Esophagus mucosa (tissue), 1 donor: ENCODE data around the gene PSMD9. TPM values are rescaled to one million over a fixed set of nuclear protein-coding genes. Genes with fewer than 3 reads are reported as not detected.

Source experiments
- ATAC-seq: fragments of 200-7000 bp; cut with Tn5 transposase; one replicate; pipeline ENCODE4 v1.9.1; 2020
- total RNA-seq: library from RNA; stranded (reverse); gene quantifications from one replicate; pipeline ENCODE4 v1.2.4, GENCODE V29; 2023
- donor health status: DM: yes; HTN: yes; CAD: no.

The PSMD9 gene
- total RNA-seq, 1 donor from 2014 or later, result 48.7 TPM

DNA sequence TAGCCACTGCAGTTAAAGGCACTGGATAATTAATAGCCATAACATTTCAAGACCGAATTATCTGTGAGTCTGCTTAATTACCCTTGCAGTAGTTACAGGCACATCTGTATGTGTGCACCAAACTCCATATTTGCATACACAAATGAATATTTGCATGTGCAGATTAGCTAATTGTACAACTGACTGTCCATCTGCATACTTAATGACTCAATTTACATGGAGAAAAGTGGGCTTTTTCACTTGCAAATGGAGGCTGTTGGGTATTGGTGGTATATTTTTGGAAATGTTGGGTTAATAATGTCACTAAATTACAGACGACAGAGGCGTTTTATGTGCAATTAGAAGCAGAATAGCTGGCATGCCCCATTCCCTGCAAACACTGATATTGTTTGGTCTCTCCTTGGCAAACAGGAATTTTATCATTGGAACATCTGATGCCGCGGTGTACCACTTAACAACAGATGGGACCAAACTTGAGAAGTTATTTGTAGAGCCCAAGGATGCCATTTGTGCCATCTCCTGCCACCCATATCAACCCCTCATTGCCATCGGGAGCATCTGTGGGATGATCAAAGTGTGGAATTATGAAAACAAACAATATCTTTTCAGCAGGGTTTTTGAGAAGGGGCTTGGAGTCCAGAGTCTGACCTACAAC is 69.4 kb downstream of the PSMD9 start:
- ATAC-seq, result no peak

DNA sequence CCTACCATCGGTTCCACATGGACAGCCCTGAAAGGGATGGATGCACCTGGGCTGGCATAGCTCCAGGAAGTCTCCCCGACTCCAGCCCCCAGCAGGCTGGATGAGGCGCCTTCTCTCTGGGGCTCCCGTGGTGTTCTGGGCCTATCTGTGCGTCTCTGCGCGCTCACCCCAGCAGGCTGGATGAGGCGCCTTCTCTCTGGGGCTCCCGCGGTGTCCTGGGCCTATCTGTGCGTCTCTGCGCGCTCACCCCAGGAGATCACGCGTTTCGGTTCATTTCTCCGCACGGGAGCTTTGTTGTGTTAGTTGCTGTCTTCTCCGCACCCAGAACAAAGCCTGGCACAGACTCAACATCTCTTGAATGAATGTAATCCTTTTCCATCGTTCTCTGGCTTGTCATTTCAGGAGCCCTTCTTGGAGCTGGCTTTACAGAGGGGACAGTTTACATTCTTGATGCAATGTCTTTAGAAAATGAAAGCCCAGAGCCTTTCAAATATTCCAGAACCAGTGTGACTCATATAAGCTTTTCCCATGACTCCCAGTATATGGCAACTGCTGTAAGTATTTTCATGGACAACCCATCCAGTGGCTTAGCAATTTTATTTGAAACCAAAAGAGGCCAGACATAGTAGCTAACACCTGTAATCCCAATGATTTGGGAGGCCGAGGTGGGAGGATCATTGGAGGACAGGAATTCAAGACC is 70.1 kb downstream of the PSMD9 start:
- peak; percentile 37 for ATAC-seq

DNA sequence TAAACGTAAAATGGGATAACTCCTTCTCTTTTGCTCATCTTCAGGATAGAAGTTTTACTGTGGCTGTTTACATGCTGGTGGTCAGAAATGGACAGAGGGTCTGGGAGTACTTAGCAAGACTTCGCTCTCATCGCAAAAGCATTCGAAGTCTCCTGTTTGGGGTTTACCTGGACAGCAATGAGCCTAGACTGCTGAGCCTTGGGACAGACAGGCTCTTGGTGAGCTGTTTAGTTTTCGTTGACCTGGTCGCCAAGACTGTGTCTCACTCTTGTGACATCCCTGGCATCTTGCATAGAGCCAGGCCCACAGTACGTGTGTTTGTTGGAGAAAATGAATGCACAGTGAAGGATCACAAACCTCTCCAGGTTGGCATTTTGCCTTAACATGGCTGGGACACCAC is 72.0 kb downstream of the PSMD9 start:
- ATAC-seq, result no peak

- no peak for ATAC-seq
These were observed 72.7 kb downstream of the PSMD9 start for GRCh38 chr12:121961195-121961879.

DNA sequence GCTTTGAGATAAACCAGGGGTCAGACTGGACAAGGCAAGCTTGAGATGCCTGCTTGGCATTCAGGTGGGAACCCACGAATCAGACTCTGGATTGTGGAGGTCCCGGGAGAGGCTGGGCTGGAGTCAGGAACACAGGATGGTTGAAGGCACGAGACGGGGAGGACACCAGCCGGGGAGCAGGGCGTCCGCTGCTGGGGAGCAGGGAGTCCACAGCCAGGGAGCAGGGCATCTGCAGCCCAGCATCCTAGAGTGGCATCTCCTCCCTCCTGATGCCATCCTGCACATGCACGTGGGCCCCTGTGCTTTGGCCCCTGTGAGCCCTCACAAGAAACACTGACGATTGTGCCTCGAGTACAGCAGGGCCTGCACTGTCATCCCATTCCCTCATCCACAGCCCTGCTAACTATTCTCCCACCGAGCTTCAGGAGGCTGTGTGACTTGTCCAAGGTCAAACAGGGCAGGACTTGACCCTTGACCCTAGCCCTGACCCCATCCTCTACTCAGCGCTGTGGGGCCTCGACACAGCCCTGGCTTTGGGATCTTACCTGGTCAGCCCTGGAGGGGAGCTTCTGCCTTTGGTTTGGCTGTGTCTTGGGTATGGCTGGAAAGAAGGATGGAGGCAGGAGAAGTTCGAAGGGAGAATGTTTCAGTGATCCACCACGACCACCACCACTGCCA is 74.9 kb downstream of the PSMD9 start:
- ATAC-seq, result peak; percentile 18

- no peak for ATAC-seq
These were observed 76.4 kb downstream of the PSMD9 start for GRCh38 chr12:121964813-121965643.

- ATAC-seq, result no peak
These were observed 78.4 kb downstream of the PSMD9 start for GRCh38 chr12:121966959-121967358.

Other genes starting within 250 kb of the PSMD9 start
- 0.08 TPM for gene MORN3, start 219.1 kb upstream of the PSMD9 start, total RNA-seq
- gene TMEM120B, start 176.0 kb upstream of the PSMD9 start, total RNA-seq, result 4.1 TPM
- 5.9 TPM for gene RHOF, start 95.1 kb upstream of the PSMD9 start, total RNA-seq
- gene SETD1B, start 84.8 kb upstream of the PSMD9 start, total RNA-seq, result 16.3 TPM
- 0.28 TPM for gene HPD, start 29.9 kb upstream of the PSMD9 start, total RNA-seq
- 18.3 TPM for gene CFAP251, start 29.8 kb downstream of the PSMD9 start, total RNA-seq
- 2.3 TPM for gene BCL7A, start 133.1 kb downstream of the PSMD9 start, total RNA-seq
- 13.1 TPM for gene MLXIP, start 190.0 kb downstream of the PSMD9 start, total RNA-seq